ENCODE measurements around the gene SLC45A3.

SLC45A3 gene

GRCh38 chr1:205699416-205699815, 19.1 kb upstream of the SLC45A3 start:
- peaks cover 0 to 7% of the 10 kb centered on the region in 2 donors for H3K4me1 ChIP-seq (ENCODE audit: control insufficient read depth in 1 of 2, insufficient read depth in 2 of 2, low read length in 2 of 2)
- H3K4me3 ChIP-seq (ENCODE audit: low read depth in 1 of 2, low read length in 2 of 2), result no peak overlapping the region
- H3K27ac ChIP-seq (ENCODE audit: low read length), result no peak overlapping the region
- no peaks in the 10 kb centered on the region for H3K9me3 ChIP-seq (ENCODE audit: control insufficient read depth in 1 of 2, low read length in 2 of 2)
- no peaks in the 10 kb centered on the region for H3K27me3 ChIP-seq (ENCODE audit: low read depth, low read length)
- H3K36me3 ChIP-seq (ENCODE audit: control insufficient read depth in 1 of 2, insufficient read depth in 2 of 2, low read length in 2 of 2), result no peaks in the 10 kb centered on the region

- Histone ChIP-seq H3K9me3 (ENCODE audit: control insufficient read depth in 1 of 2, low read length in 2 of 2) (no peaks in the 10 kb centered on the region), H3K27ac (ENCODE audit: low read length) (no peak overlapping the region), H3K27me3 (ENCODE audit: low read depth, low read length) (no peaks in the 10 kb centered on the region), H3K4me3 (ENCODE audit: low read depth in 1 of 2, low read length in 2 of 2) (no peak overlapping the region), H3K4me1 (ENCODE audit: control insufficient read depth in 1 of 2, insufficient read depth in 2 of 2, low read length in 2 of 2) (peaks cover 0 to 7% of the 10 kb centered on the region in 2 donors), H3K36me3 (ENCODE audit: control insufficient read depth in 1 of 2, insufficient read depth in 2 of 2, low read length in 2 of 2) (no peaks in the 10 kb centered on the region)
These were observed 18.6 kb upstream of the SLC45A3 start for GRCh38 chr1:205698921-205699320.

- Histone ChIP-seq H3K9me3 (ENCODE audit: control insufficient read depth in 1 of 2, low read length in 2 of 2) (no peaks in the 10 kb centered on the region), H3K36me3 (ENCODE audit: control insufficient read depth in 1 of 2, insufficient read depth in 2 of 2, low read length in 2 of 2) (no peaks in the 10 kb centered on the region), H3K4me3 (ENCODE audit: low read depth in 1 of 2, low read length in 2 of 2) (no peak overlapping the region), H3K27me3 (ENCODE audit: low read depth, low read length) (no peaks in the 10 kb centered on the region), H3K4me1 (ENCODE audit: control insufficient read depth in 1 of 2, insufficient read depth in 2 of 2, low read length in 2 of 2) (no peaks in the 10 kb centered on the region), H3K27ac (ENCODE audit: low read length) (no peak overlapping the region)
These were observed 13.2 kb upstream of the SLC45A3 start for GRCh38 chr1:205693421-205693991.

GRCh38 chr1:205692423-205692822, 12.1 kb upstream of the SLC45A3 start:
- H3K36me3 ChIP-seq (ENCODE audit: control insufficient read depth in 1 of 2, insufficient read depth in 2 of 2, low read length in 2 of 2), result no peaks in the 10 kb centered on the region
- no peak overlapping the region for H3K4me3 ChIP-seq (ENCODE audit: low read depth in 1 of 2, low read length in 2 of 2)
- H3K4me1 ChIP-seq (ENCODE audit: control insufficient read depth in 1 of 2, insufficient read depth in 2 of 2, low read length in 2 of 2), result no peaks in the 10 kb centered on the region
- no peaks in the 10 kb centered on the region for H3K9me3 ChIP-seq (ENCODE audit: control insufficient read depth in 1 of 2, low read length in 2 of 2)
- no peaks in the 10 kb centered on the region for H3K27me3 ChIP-seq (ENCODE audit: low read depth, low read length)
- H3K27ac ChIP-seq (ENCODE audit: low read length), result no peak overlapping the region

- Histone ChIP-seq H3K9me3 (ENCODE audit: control insufficient read depth in 1 of 2, low read length in 2 of 2) (no peaks in the 10 kb centered on the region), H3K4me3 (ENCODE audit: low read depth in 1 of 2, low read length in 2 of 2) (no peak overlapping the region), H3K36me3 (ENCODE audit: control insufficient read depth in 1 of 2, insufficient read depth in 2 of 2, low read length in 2 of 2) (no peaks in the 10 kb centered on the region), H3K27ac (ENCODE audit: low read length) (no peak overlapping the region), H3K27me3 (ENCODE audit: low read depth, low read length) (no peaks in the 10 kb centered on the region), H3K4me1 (ENCODE audit: control insufficient read depth in 1 of 2, insufficient read depth in 2 of 2, low read length in 2 of 2) (no peaks in the 10 kb centered on the region)
These were observed 9.9 kb upstream of the SLC45A3 start for GRCh38 chr1:205690122-205690756.

- Histone ChIP-seq H3K27ac (ENCODE audit: low read length) (no peak overlapping the region), H3K4me1 (ENCODE audit: control insufficient read depth in 1 of 2, insufficient read depth in 2 of 2, low read length in 2 of 2) (no peaks in the 10 kb centered on the region), H3K9me3 (ENCODE audit: control insufficient read depth in 1 of 2, low read length in 2 of 2) (no peaks in the 10 kb centered on the region), H3K36me3 (ENCODE audit: control insufficient read depth in 1 of 2, insufficient read depth in 2 of 2, low read length in 2 of 2) (no peaks in the 10 kb centered on the region), H3K4me3 (ENCODE audit: low read depth in 1 of 2, low read length in 2 of 2) (no peak overlapping the region), H3K27me3 (ENCODE audit: low read depth, low read length) (no peaks in the 10 kb centered on the region)
These were observed 9.2 kb upstream of the SLC45A3 start for GRCh38 chr1:205689479-205689878.

GRCh38 chr1:205688171-205689080, 8.1 kb upstream of the SLC45A3 start:
- H3K36me3 ChIP-seq (ENCODE audit: control insufficient read depth in 1 of 2, insufficient read depth in 2 of 2, low read length in 2 of 2), result no peaks in the 10 kb centered on the region
- H3K27ac ChIP-seq (ENCODE audit: low read length), result no peak overlapping the region
- H3K4me3 ChIP-seq (ENCODE audit: low read depth in 1 of 2, low read length in 2 of 2), result no peak overlapping the region
- no peaks in the 10 kb centered on the region for H3K9me3 ChIP-seq (ENCODE audit: control insufficient read depth in 1 of 2, low read length in 2 of 2)
- H3K27me3 ChIP-seq (ENCODE audit: low read depth, low read length), result no peaks in the 10 kb centered on the region
- H3K4me1 ChIP-seq (ENCODE audit: control insufficient read depth in 1 of 2, insufficient read depth in 2 of 2, low read length in 2 of 2), result no peaks in the 10 kb centered on the region

GRCh38 chr1:205687242-205687641, 6.9 kb upstream of the SLC45A3 start:
- Histone ChIP-seq H3K27me3 (ENCODE audit: low read depth, low read length) (no peaks in the 10 kb centered on the region), H3K27ac (ENCODE audit: low read length) (no peak overlapping the region), H3K36me3 (ENCODE audit: control insufficient read depth in 1 of 2, insufficient read depth in 2 of 2, low read length in 2 of 2) (no peaks in the 10 kb centered on the region), H3K4me3 (ENCODE audit: low read depth in 1 of 2, low read length in 2 of 2) (no peak overlapping the region), H3K9me3 (ENCODE audit: control insufficient read depth in 1 of 2, low read length in 2 of 2) (no peaks in the 10 kb centered on the region), H3K4me1 (ENCODE audit: control insufficient read depth in 1 of 2, insufficient read depth in 2 of 2, low read length in 2 of 2) (no peaks in the 10 kb centered on the region)

- H3K9me3 ChIP-seq (ENCODE audit: control insufficient read depth in 1 of 2, low read length in 2 of 2), result no peaks in the 10 kb centered on the region
- no peaks in the 10 kb centered on the region for H3K36me3 ChIP-seq (ENCODE audit: control insufficient read depth in 1 of 2, insufficient read depth in 2 of 2, low read length in 2 of 2)
- H3K27me3 ChIP-seq (ENCODE audit: low read depth, low read length), result no peaks in the 10 kb centered on the region
- peaks cover 0 to 20% of the 10 kb centered on the region in 2 donors for H3K4me1 ChIP-seq (ENCODE audit: control insufficient read depth in 1 of 2, insufficient read depth in 2 of 2, low read length in 2 of 2)
- H3K4me3 ChIP-seq (ENCODE audit: low read depth in 1 of 2, low read length in 2 of 2), result no peak overlapping the region
- no peak overlapping the region for H3K27ac ChIP-seq (ENCODE audit: low read length)
These were observed 1.1 kb upstream of the SLC45A3 start for GRCh38 chr1:205681364-205681763.

GRCh38 chr1:205678286-205679111, 1.8 kb downstream of the SLC45A3 start:
- peaks cover 0 to 20% of the 10 kb centered on the region in 2 donors for H3K4me1 ChIP-seq (ENCODE audit: control insufficient read depth in 1 of 2, insufficient read depth in 2 of 2, low read length in 2 of 2)
- peak overlapping the region in 1 of 2 donors; percentile 52 for H3K4me3 ChIP-seq (ENCODE audit: low read depth in 1 of 2, low read length in 2 of 2)
- H3K27me3 ChIP-seq (ENCODE audit: low read depth, low read length), result no peaks in the 10 kb centered on the region
- H3K9me3 ChIP-seq (ENCODE audit: control insufficient read depth in 1 of 2, low read length in 2 of 2), result no peaks in the 10 kb centered on the region
- no peaks in the 10 kb centered on the region for H3K36me3 ChIP-seq (ENCODE audit: control insufficient read depth in 1 of 2, insufficient read depth in 2 of 2, low read length in 2 of 2)
- peak overlapping the region; percentile 21 for H3K27ac ChIP-seq (ENCODE audit: low read length)

- Histone ChIP-seq H3K27me3 (ENCODE audit: low read depth, low read length) (no peaks in the 10 kb centered on the region), H3K4me3 (ENCODE audit: low read depth in 1 of 2, low read length in 2 of 2) (no peak overlapping the region), H3K9me3 (ENCODE audit: control insufficient read depth in 1 of 2, low read length in 2 of 2) (no peaks in the 10 kb centered on the region), H3K27ac (ENCODE audit: low read length) (no peak overlapping the region), H3K36me3 (ENCODE audit: control insufficient read depth in 1 of 2, insufficient read depth in 2 of 2, low read length in 2 of 2) (no peaks in the 10 kb centered on the region), H3K4me1 (ENCODE audit: control insufficient read depth in 1 of 2, insufficient read depth in 2 of 2, low read length in 2 of 2) (peaks cover 0 to 20% of the 10 kb centered on the region in 2 donors)
These were observed 3.1 kb downstream of the SLC45A3 start for GRCh38 chr1:205677167-205677566.
